Sigmoid colon (tissue), 7 donors: ENCODE data around the gene LTBP1. TPM values are rescaled to one million over a fixed set of nuclear protein-coding genes. Genes with fewer than 3 reads are reported as not detected.
A peak's percentile ranks its signal among the peaks of the same experiment; 100 is the strongest.

Experiments used
- DNase-seq: peaks from one replicate; pipeline ENCODE4 v3.0.0-alpha.2; 2019
- H3K27ac ChIP-seq, 4 donors: fragments of 200-600 bp; sonication (generic); one replicate each; pipeline ENCODE4 v1.5.1; 2016 to 2019; ENCODE audit warnings: mild to moderate bottlenecking in 1 of 4
- H3K27me3 ChIP-seq, 3 donors: fragments of 200-600 bp; sonication (generic); one replicate each; pipeline ENCODE4 v1.5.1; 2019; ENCODE audit warnings: mild to moderate bottlenecking in 1 of 3
- H3K36me3 ChIP-seq, 4 donors: fragments of 200-600 bp; sonication (generic); one replicate each; pipeline ENCODE4 v1.5.1; 2016 to 2019
- H3K4me1 ChIP-seq, 4 donors: fragments of 200-600 bp; sonication (generic); one replicate each; pipeline ENCODE4 v1.5.1; 2017 to 2019
- H3K4me3 ChIP-seq, 4 donors: fragments of 200-600 bp; sonication (generic); one replicate each; pipeline ENCODE4 v1.5.1; 2017 to 2019; ENCODE audit warnings: mild to moderate bottlenecking in 2 of 4, moderate library complexity in 1 of 4
- H3K9me3 ChIP-seq, 4 donors: fragments of 200-600 bp in 3 of 4; sonication (generic) in 3 of 4; one replicate each; pipeline versions ENCODE4 v1.5.1 to v1.6.1; 2013 to 2019
- EP300 ChIP-seq, 4 donors: sonication (generic); formaldehyde crosslinking; IDR thresholded peaks; one replicate each; pipeline ENCODE4 v1.6.1; 2017; ENCODE audit warnings: antibody characterized with exemption in 4 of 4
- POLR2A ChIP-seq, 2 donors: fragments of 450-650 bp; IDR thresholded peaks; one replicate each; pipeline ENCODE4 v1.6.1; 2016; ENCODE audit warnings: antibody characterized with exemption in 2 of 2, mild to moderate bottlenecking in 2 of 2, moderate library complexity in 2 of 2
- POLR2AphosphoS5 ChIP-seq, 4 donors: sonication (generic); formaldehyde crosslinking; IDR thresholded peaks; one replicate each; pipeline ENCODE4 v1.6.1; 2017; ENCODE audit warnings: antibody characterized with exemption in 4 of 4
- WGBS, 2 donors: extraction: QIAGEN DNeasy Blood & Tissue Kit; methylation state at CpG; one replicate each; pipeline ENCODE4 v1.1.7; 2013; 5-methylcytosine and 5-hydroxymethylcytosine counted together
- intact Hi-C: fragments of 100-400 bp; cut with DNase I; formaldehyde crosslinking; loops from one replicate; pipeline ENCODE4 v1.15.1; 2023
- polyA plus RNA-seq, 3 donors: library from polyadenylated mRNA; stranded (reverse); fragments of 200-250 nt; gene quantifications; one replicate each; pipeline ENCODE4 v1.2.3, GENCODE V29; 2013
- total RNA-seq, 4 donors: library from RNA; depleted of rRNA; stranded (reverse); fragments of >200 nt; gene quantifications; one replicate each; pipeline ENCODE4 v1.1.0, GENCODE V29; 2016
- TF ChIP-seq, protein P1 (sequence below), 4 experiments: fragments of 450-650 bp in 3 of 4; fragments of 200-600 bp in 1 of 4; IDR thresholded peaks; one replicate each; pipeline ENCODE4 v1.5.1; 2016 to 2019; ENCODE audit warnings: antibody characterized with exemption in 4 of 4, mild to moderate bottlenecking in 3 of 4, moderate library complexity in 2 of 4
- donor health status: healthy with polysubstance abuse.
- donor health status: Bipolar disorder and iron deficiency.
- donor health status: healthy.

LTBP1 gene
- total and polyA plus RNA-seq, 7 donors: 3.0 to 102 (median 34.2) TPM

GRCh38 chr2:33069894-33070651 is 123.3 kb downstream of the LTBP1 start:
- Histone ChIP-seq H3K9me3 (no peaks in the 10 kb centered on the region), H3K4me3 (no peak overlapping the region), H3K36me3 (no peaks in the 10 kb centered on the region), H3K27me3 (no peaks in the 10 kb centered on the region), H3K4me1 (peaks cover 0 to 33% (median 18%) of the 10 kb centered on the region in 4 donors), H3K27ac (peak overlapping the region in 3 of 4 donors; percentile 48 to 68 (median 66))
- TF ChIP-seq EP300 (IDR thresholded peaks at IDR 0.05) (no peak), POLR2AphosphoS5 (IDR thresholded peaks at IDR 0.05) (peak in 2 of 4 donors; percentile 9 to 41), POLR2A (IDR thresholded peaks at IDR 0.05) (no peak)
- TF ChIP-seq, protein P1, sequence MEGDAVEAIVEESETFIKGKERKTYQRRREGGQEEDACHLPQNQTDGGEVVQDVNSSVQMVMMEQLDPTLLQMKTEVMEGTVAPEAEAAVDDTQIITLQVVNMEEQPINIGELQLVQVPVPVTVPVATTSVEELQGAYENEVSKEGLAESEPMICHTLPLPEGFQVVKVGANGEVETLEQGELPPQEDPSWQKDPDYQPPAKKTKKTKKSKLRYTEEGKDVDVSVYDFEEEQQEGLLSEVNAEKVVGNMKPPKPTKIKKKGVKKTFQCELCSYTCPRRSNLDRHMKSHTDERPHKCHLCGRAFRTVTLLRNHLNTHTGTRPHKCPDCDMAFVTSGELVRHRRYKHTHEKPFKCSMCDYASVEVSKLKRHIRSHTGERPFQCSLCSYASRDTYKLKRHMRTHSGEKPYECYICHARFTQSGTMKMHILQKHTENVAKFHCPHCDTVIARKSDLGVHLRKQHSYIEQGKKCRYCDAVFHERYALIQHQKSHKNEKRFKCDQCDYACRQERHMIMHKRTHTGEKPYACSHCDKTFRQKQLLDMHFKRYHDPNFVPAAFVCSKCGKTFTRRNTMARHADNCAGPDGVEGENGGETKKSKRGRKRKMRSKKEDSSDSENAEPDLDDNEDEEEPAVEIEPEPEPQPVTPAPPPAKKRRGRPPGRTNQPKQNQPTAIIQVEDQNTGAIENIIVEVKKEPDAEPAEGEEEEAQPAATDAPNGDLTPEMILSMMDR (IDR thresholded peaks at IDR 0.05): no peak
- peak; percentile 75 for DNase-seq
- WGBS, 2 donors: 88 to 90% methylated on average over 10 of the region's 10 CpGs
- intact Hi-C loops: no loop called here

DNA sequence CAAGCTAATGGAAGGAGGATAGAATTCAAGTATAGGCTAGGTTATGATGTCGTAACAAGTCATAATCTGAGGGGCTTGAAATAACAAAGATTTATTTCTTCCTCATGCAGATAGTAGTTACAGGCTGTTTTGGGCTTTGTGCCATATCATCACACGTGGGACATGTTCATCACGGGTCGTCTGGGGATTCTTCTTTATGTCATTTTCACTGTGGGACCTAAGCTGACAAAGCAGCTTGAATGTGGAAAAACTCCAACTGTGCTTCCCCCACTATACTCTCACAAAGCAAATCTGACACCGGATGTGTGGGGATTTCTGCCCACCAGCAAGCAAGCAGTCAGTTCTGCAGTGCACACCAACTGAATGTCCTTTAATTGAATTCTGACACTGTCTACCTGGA is 124.8 kb downstream of the LTBP1 start:
- Histone ChIP-seq H3K27me3 (no peaks in the 10 kb centered on the region), H3K36me3 (no peaks in the 10 kb centered on the region), H3K4me1 (peaks cover 0 to 33% (median 18%) of the 10 kb centered on the region in 4 donors), H3K4me3 (no peak overlapping the region), H3K9me3 (no peaks in the 10 kb centered on the region), H3K27ac (no peak overlapping the region)
- intact Hi-C loops: no loop called here
- DNase-seq: no peak
- 51 to 69% methylated on average over 5 of the region's 5 CpGs for WGBS, 2 donors
- TF ChIP-seq, protein P1 (IDR thresholded peaks at IDR 0.05): no peak
- TF ChIP-seq POLR2A (IDR thresholded peaks at IDR 0.05) (no peak), POLR2AphosphoS5 (IDR thresholded peaks at IDR 0.05) (no peak), EP300 (IDR thresholded peaks at IDR 0.05) (no peak)

- Histone ChIP-seq H3K9me3 (no peaks in the 10 kb centered on the region), H3K4me3 (no peak overlapping the region), H3K27ac (no peak overlapping the region), H3K36me3 (no peaks in the 10 kb centered on the region), H3K27me3 (no peaks in the 10 kb centered on the region), H3K4me1 (peaks cover 0 to 32% (median 19%) of the 10 kb centered on the region in 4 donors)
- intact Hi-C loops: no loop called here
- no peak for TF ChIP-seq POLR2A (IDR thresholded peaks at IDR 0.05)
- TF ChIP-seq, protein P1 (IDR thresholded peaks at IDR 0.05): no peak
- TF ChIP-seq EP300 (IDR thresholded peaks at IDR 0.05): no peak
- no peak for DNase-seq
- WGBS, 2 donors: 81 to 89% methylated on average over 6 of the region's 6 CpGs
Measured at GRCh38 chr2:33072614-33073013, 125.9 kb downstream of the LTBP1 start.

DNA sequence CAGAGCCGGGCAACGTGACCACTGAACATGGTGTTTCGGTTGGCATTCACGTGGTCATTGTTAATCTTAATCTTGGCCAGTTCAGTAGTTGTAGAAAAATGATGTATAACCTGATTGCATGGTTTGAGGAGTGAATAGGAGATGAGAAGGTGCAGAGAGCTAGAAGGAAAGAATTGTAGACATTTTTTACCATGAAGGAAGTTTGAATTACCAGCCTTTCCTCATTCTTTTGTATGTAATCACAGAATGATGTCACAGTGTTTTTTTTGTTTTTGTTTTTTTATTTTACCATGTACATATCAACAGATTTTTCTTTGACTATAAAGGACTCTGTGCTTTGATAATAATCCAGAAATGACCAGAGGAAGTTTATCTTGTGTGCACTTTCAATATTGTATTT is 126.3 kb downstream of the LTBP1 start:
- no peak for DNase-seq
- no peak overlapping the region for H3K4me3 ChIP-seq
- WGBS, 2 donors: 97% methylated on average over 4 of the region's 4 CpGs
- no peaks in the 10 kb centered on the region for H3K27me3 ChIP-seq
- H3K9me3 ChIP-seq: no peaks in the 10 kb centered on the region
- no peaks in the 10 kb centered on the region for H3K36me3 ChIP-seq
- peaks cover 0 to 29% (median 17%) of the 10 kb centered on the region in 4 donors for H3K4me1 ChIP-seq
- intact Hi-C loops: no loop called here
- H3K27ac ChIP-seq: no peak overlapping the region
- TF ChIP-seq POLR2A (IDR thresholded peaks at IDR 0.05) (no peak), POLR2AphosphoS5 (IDR thresholded peaks at IDR 0.05) (no peak), EP300 (IDR thresholded peaks at IDR 0.05) (no peak)
- TF ChIP-seq, protein P1 (IDR thresholded peaks at IDR 0.05): no peak
